ENCODE data around the gene DGKI. TPM values are rescaled to one million over a fixed set of nuclear protein-coding genes. Genes with fewer than 3 reads are reported as not detected.

The DGKI gene
- total RNA-seq, 2 donors from 2014 or later, result 0.04 to 0.64 TPM

- Mint-ChIP-seq H3K36me3 (ENCODE audit: low read depth) (no peaks in the 10 kb centered on the region), H3K27me3 (ENCODE audit: insufficient read depth) (no peaks in the 10 kb centered on the region), H3K4me1 (peaks cover 31% of the 10 kb centered on the region), H3K27ac (peak overlapping the region; percentile 64), H3K4me3 (peak overlapping the region; percentile 34), H3K9me3 (no peaks in the 10 kb centered on the region)
- no peaks in the 10 kb centered on the region for H3K9me3 ChIP-seq (ENCODE audit: control insufficient read depth, low read length)
- peak overlapping the region; percentile 68 for H3K4me3 ChIP-seq (ENCODE audit: low read length)
- peaks cover 10% of the 10 kb centered on the region for H3K4me1 ChIP-seq (ENCODE audit: control insufficient read depth, insufficient read depth, low read length)
- no peaks in the 10 kb centered on the region for H3K27me3 ChIP-seq (ENCODE audit: control insufficient read depth, insufficient read depth, low read length, poor library complexity, severe bottlenecking)
- H3K9ac ChIP-seq (ENCODE audit: extremely low read depth, low read length, poor library complexity, severe bottlenecking), result peak overlapping the region; percentile 63
- TF ChIP-seq CTCF (conservative IDR thresholded peaks at IDR 0.05), result no peak
- DNase-seq, result no peak
- WGBS, 2 experiments (ENCODE audit: insufficient coverage in 1 of 2, insufficient read length in 1 of 2), result 87 to 100% methylated on average over 1 to 2 of the region's 2 CpGs
- H3K27ac ChIP-seq (ENCODE audit: low read depth, low read length), result peak overlapping the region; percentile 4
- H3K36me3 ChIP-seq (ENCODE audit: control insufficient read depth, insufficient read depth, low read length), result no peaks in the 10 kb centered on the region
Observed at GRCh38 chr7:137820156-137820555, 26.6 kb downstream of the DGKI start.

- H3K27me3 Mint-ChIP-seq (ENCODE audit: insufficient read depth), result peaks cover 2% of the 10 kb centered on the region
- no peak overlapping the region for H3K4me3 Mint-ChIP-seq
- Histone ChIP-seq H3K27ac (ENCODE audit: low read depth, low read length) (no peak overlapping the region), H3K4me1 (ENCODE audit: control insufficient read depth, insufficient read depth, low read length) (peaks cover 10% of the 10 kb centered on the region), H3K27me3 (ENCODE audit: control insufficient read depth, insufficient read depth, low read length, poor library complexity, severe bottlenecking) (no peaks in the 10 kb centered on the region), H3K4me3 (ENCODE audit: low read length) (no peak overlapping the region), H3K9me3 (ENCODE audit: control insufficient read depth, low read length) (no peaks in the 10 kb centered on the region), H3K36me3 (ENCODE audit: control insufficient read depth, insufficient read depth, low read length) (no peaks in the 10 kb centered on the region), H3K9ac (ENCODE audit: extremely low read depth, low read length, poor library complexity, severe bottlenecking) (no peak overlapping the region)
- no peaks in the 10 kb centered on the region for H3K36me3 Mint-ChIP-seq (ENCODE audit: low read depth)
- peaks cover 31% of the 10 kb centered on the region for H3K4me1 Mint-ChIP-seq
- no peak for TF ChIP-seq CTCF (conservative IDR thresholded peaks at IDR 0.05)
- WGBS, 2 experiments (ENCODE audit: insufficient coverage in 1 of 2, insufficient read length in 1 of 2), result 96% methylated on average over 2 of the region's 2 CpGs; no CpG with 5 or more reads in 1 of the 2 experiments
- no peaks in the 10 kb centered on the region for H3K9me3 Mint-ChIP-seq
- no peak overlapping the region for H3K27ac Mint-ChIP-seq
- no peak for DNase-seq
Observed at GRCh38 chr7:137818036-137818435, 28.7 kb downstream of the DGKI start.

- H3K27ac Mint-ChIP-seq, result no peak overlapping the region
- Histone ChIP-seq H3K4me3 (ENCODE audit: low read length) (no peak overlapping the region), H3K27me3 (ENCODE audit: control insufficient read depth, insufficient read depth, low read length, poor library complexity, severe bottlenecking) (no peaks in the 10 kb centered on the region), H3K9ac (ENCODE audit: extremely low read depth, low read length, poor library complexity, severe bottlenecking) (no peak overlapping the region), H3K36me3 (ENCODE audit: control insufficient read depth, insufficient read depth, low read length) (no peaks in the 10 kb centered on the region), H3K27ac (ENCODE audit: low read depth, low read length) (no peak overlapping the region), H3K4me1 (ENCODE audit: control insufficient read depth, insufficient read depth, low read length) (peaks cover 10% of the 10 kb centered on the region), H3K9me3 (ENCODE audit: control insufficient read depth, low read length) (no peaks in the 10 kb centered on the region)
- peak; percentile 73 for TF ChIP-seq CTCF (conservative IDR thresholded peaks at IDR 0.05)
- H3K4me3 Mint-ChIP-seq, result no peak overlapping the region
- H3K4me1 Mint-ChIP-seq, result peaks cover 30% of the 10 kb centered on the region
- no peaks in the 10 kb centered on the region for H3K36me3 Mint-ChIP-seq (ENCODE audit: low read depth)
- H3K27me3 Mint-ChIP-seq (ENCODE audit: insufficient read depth), result peaks cover 4% of the 10 kb centered on the region
- 73 to 76% methylated on average over 5 of the region's 5 CpGs for WGBS, 2 experiments (ENCODE audit: insufficient coverage in 1 of 2, insufficient read length in 1 of 2)
- no peaks in the 10 kb centered on the region for H3K9me3 Mint-ChIP-seq
- DNase-seq, result no peak
Observed at GRCh38 chr7:137816696-137817320, 30.0 kb downstream of the DGKI start.
